Glomerular endothelial cell (primary cell): Measurements from ENCODE around the gene ADAM10. TPM values are rescaled to one million over a fixed set of nuclear protein-coding genes. Genes with fewer than 3 reads are reported as not detected.

Source experiments
- DNase-seq: peaks from one replicate; pipeline ENCODE4 v3.0.0-alpha.2; 2011; ENCODE audit warnings: low read depth, low spot score; ENCODE audit errors: extremely low read depth
- total RNA-seq: library from RNA; depleted of rRNA; stranded (reverse); fragments of >200 nt; gene quantifications from 2 replicates; pipeline ENCODE4 v1.2.3, GENCODE V29; 2015

ADAM10 gene
- total RNA-seq, 1 donor from 2014 or later: 183 TPM

- no peak for DNase-seq
Measured at GRCh38 chr15:58755956-58756355, 6.4 kb upstream of the ADAM10 start.

GRCh38 chr15:58755350-58755749 is 5.8 kb upstream of the ADAM10 start:
- DNase-seq: no peak

GRCh38 chr15:58752716-58753115 is 3.2 kb upstream of the ADAM10 start:
- DNase-seq: no peak

GRCh38 chr15:58748852-58749531 is 515 bp downstream of the ADAM10 start:
- no peak for DNase-seq

- no peak for DNase-seq
Measured at GRCh38 chr15:58748040-58748851, 1.3 kb downstream of the ADAM10 start.

GRCh38 chr15:58746174-58746573 is 3.3 kb downstream of the ADAM10 start:
- no peak for DNase-seq

GRCh38 chr15:58742819-58743502 is 6.5 kb downstream of the ADAM10 start:
- no peak for DNase-seq

GRCh38 chr15:58742022-58742813 is 7.3 kb downstream of the ADAM10 start:
- DNase-seq: no peak

GRCh38 chr15:58741032-58741431 is 8.5 kb downstream of the ADAM10 start:
- DNase-seq: no peak

GRCh38 chr15:58740436-58740835 is 9.1 kb downstream of the ADAM10 start:
- DNase-seq: no peak

- DNase-seq: no peak
Measured at GRCh38 chr15:58738046-58738707, 11.3 kb downstream of the ADAM10 start.

- DNase-seq: no peak
Measured at GRCh38 chr15:58737298-58737697, 12.2 kb downstream of the ADAM10 start.

- DNase-seq: no peak
Measured at GRCh38 chr15:58736018-58736643, 13.4 kb downstream of the ADAM10 start.

- DNase-seq: no peak
Measured at GRCh38 chr15:58734859-58735258, 14.6 kb downstream of the ADAM10 start.

- DNase-seq: no peak
Measured at GRCh38 chr15:58732625-58733363, 16.7 kb downstream of the ADAM10 start.

- DNase-seq: no peak
Measured at GRCh38 chr15:58731756-58732535, 17.6 kb downstream of the ADAM10 start.

- DNase-seq: no peak
Measured at GRCh38 chr15:58726867-58727266, 22.6 kb downstream of the ADAM10 start.

GRCh38 chr15:58724466-58724865 is 25.0 kb downstream of the ADAM10 start:
- DNase-seq: no peak
